ENCODE results near the gene MISP. TPM values are rescaled to one million over a fixed set of nuclear protein-coding genes. Genes with fewer than 3 reads are reported as not detected.

Gene MISP
- total and polyA plus RNA-seq, 2 of the 8 experiments (the other 6 are each of a cell fraction or from before 2014, with no cell fraction given): 0.43 to 0.45 TPM

DNA sequence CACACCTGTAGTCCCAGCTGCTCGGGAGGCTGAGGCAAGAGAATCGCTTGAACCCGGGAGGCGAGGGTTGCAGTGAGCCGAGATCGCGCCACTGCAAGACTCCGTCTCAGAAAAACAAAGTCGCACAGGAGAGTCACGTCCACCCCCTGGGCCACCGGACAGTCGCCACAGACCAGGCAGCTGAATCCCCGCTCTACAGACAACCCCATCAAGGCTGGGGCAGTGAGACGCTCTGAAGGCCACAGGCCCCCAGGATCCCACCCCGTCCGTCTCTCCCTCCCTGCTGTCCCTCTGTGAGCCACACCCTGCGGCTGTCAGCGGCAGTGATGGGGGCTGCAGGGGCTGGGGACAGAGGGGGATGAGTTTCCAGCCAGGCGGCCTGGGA is 30.9 kb downstream of the MISP start:
- Histone ChIP-seq H3K4me1 (replicated peaks in 1 of 4; ENCODE audit: control insufficient read depth in 3 of 4, insufficient read depth in 4 of 4, low read length in 3 of 4) (peaks cover 7 to 16% (median 12%) of the 10 kb centered on the region in 4 experiments), H4K5ac (ENCODE audit: insufficient read length, low read depth, low read length) (peak overlapping the region; percentile 51), H3K9ac (replicated peaks in 1 of 4; ENCODE audit: extremely low read depth in 1 of 4, low read depth in 3 of 4, low read length in 3 of 4) (peak overlapping the region in 1 of 4 experiments; percentile 62; a peak in 2 of 7 replicates), H3K79me1 (ENCODE audit: low read depth, low read length) (no peaks in the 10 kb centered on the region; the same call in 1 of the 2 replicates), H2BK15ac (ENCODE audit: low read length) (no peak overlapping the region), H3K23me2 (ENCODE audit: low read depth, low read length) (no peaks in the 10 kb centered on the region), H2BK5ac (ENCODE audit: low read depth, low read length) (peak overlapping the region; percentile 89), H3K4ac (replicated peaks; ENCODE audit: insufficient read length, low read depth, low read length) (peak overlapping the region; percentile 82), H3K4me2 (ENCODE audit: insufficient read depth in 1 of 2, low read depth in 2 of 2, low read length in 2 of 2) (peak overlapping the region; percentile 56 to 67), H3K27me3 (replicated peaks in 1 of 4; ENCODE audit: control insufficient read depth in 3 of 4, extremely low read depth in 1 of 4, insufficient read depth in 3 of 4, low read length in 3 of 4) (no peaks in the 10 kb centered on the region), H2BK120ac (replicated peaks; ENCODE audit: low read depth, low read length) (peak overlapping the region; percentile 97), H3K36me3 (ENCODE audit: control insufficient read depth in 2 of 4, insufficient read depth in 4 of 4, low read length in 3 of 4) (no peaks in the 10 kb centered on the region), H2BK12ac (ENCODE audit: low read depth, low read length) (peak overlapping the region; percentile 95), H4K20me1 (replicated peaks in 1 of 2; ENCODE audit: control insufficient read depth in 1 of 2, insufficient read depth in 2 of 2, low read length in 2 of 2) (no peaks in the 10 kb centered on the region), H3K14ac (ENCODE audit: insufficient read length) (no peak overlapping the region), H3K4me3 (ENCODE audit: extremely low read depth in 1 of 4, insufficient read depth in 2 of 4, low read depth in 3 of 4, low read length in 4 of 4) (peak overlapping the region in 2 of 4 experiments; percentile 37 to 53; a peak in 5 of 8 replicates), H2BK20ac (ENCODE audit: low read length) (peak overlapping the region; percentile 16), H3K23ac (ENCODE audit: insufficient read length) (no peak overlapping the region), H3K9me3 (ENCODE audit: insufficient read depth in 2 of 2, low read depth in 1 of 2, low read length in 1 of 2) (no peaks in the 10 kb centered on the region), H4K91ac (replicated peaks; ENCODE audit: insufficient read length, low read length) (peak overlapping the region; percentile 89), H2AFZ (ENCODE audit: low read length) (no peak overlapping the region), H3K18ac (ENCODE audit: extremely low read depth, low read length) (peak overlapping the region; percentile 79), H3K27ac (ENCODE audit: low read depth, low read length) (peak overlapping the region; percentile 76; the same call in 1 of the 2 replicates), H4K8ac (ENCODE audit: extremely low read depth, insufficient read depth, low read length) (peak overlapping the region; percentile 94; the same call in 1 of the 2 replicates), H2AK5ac (ENCODE audit: low read depth, low read length) (peak overlapping the region; percentile 82; the same call in 1 of the 2 replicates), H3K79me2 (ENCODE audit: control insufficient read depth in 1 of 2, insufficient read depth in 2 of 2, low read length in 2 of 2) (peaks cover 0 to 2% of the 10 kb centered on the region in 2 experiments; a peak in 2 of 4 replicates), H3K56ac (replicated peaks; ENCODE audit: insufficient read length, low read depth, low read length) (no peak overlapping the region)
- ChIA-PET POLR2A (ENCODE audit: partially characterized antibody) (interaction anchor here (0.6 to 9.0 kb wide), 14 partner anchors 8 to 1646 kb away, joined by 3 to 61 read pairs (median 6); partner anchors contain the start of genes CFD, CNN2 and PTBP1), CTCF (ENCODE audit: partially characterized antibody) (interaction anchor here (0.6 to 2.5 kb wide), 4 partner anchors 9 to 1138 kb away, joined by 3 to 10 read pairs (median 4); no protein-coding TSS in a partner anchor)
- DNase-seq (ENCODE audit: low read depth in 1 of 2, low spot score in 2 of 2) (no peak), FAIRE-seq (no peak)
- TF ChIP-seq RBBP5 (IDR thresholded peaks at IDR 0.05; ENCODE audit: borderline replicate concordance, low read depth, low read length) (no peak), SAP30 (IDR thresholded peaks at IDR 0.05; ENCODE audit: insufficient read depth, insufficient replicate concordance, low read length) (peak; percentile 11)
- TF ChIP-seq, protein P1, sequence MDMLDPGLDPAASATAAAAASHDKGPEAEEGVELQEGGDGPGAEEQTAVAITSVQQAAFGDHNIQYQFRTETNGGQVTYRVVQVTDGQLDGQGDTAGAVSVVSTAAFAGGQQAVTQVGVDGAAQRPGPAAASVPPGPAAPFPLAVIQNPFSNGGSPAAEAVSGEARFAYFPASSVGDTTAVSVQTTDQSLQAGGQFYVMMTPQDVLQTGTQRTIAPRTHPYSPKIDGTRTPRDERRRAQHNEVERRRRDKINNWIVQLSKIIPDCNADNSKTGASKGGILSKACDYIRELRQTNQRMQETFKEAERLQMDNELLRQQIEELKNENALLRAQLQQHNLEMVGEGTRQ (IDR thresholded peaks at IDR 0.05; ENCODE audit: low read length): no peak
- WGBS, 2 experiments (ENCODE audit: extremely low coverage in 1 of 2, insufficient coverage in 1 of 2, insufficient read length in 1 of 2, insufficient replicate concordance in 2 of 2, low coverage in 1 of 2, low lambda C conversion rate in 2 of 2, missing lambda C conversion rate in 1 of 2): 82% methylated on average over 17 of the region's 19 CpGs; no CpG with 5 or more reads in 1 of the 2 experiments
